Liver (tissue), 9 donors: ENCODE results near the gene SLC45A1. TPM values are rescaled to one million over a fixed set of nuclear protein-coding genes. Genes with fewer than 3 reads are reported as not detected.

Source experiments
- DNase-seq: peaks from one replicate; pipeline ENCODE4 v3.0.0-alpha.2; 2017; ENCODE audit warnings: low spot score
- H3K27ac ChIP-seq, 2 donors: one replicate each; pipeline ENCODE4 v1.7.0; 2013; ENCODE audit warnings: inconsistent platforms in 2 of 2, low read length in 2 of 2, control low read depth in 1 of 2, low read depth in 1 of 2, mild to moderate bottlenecking in 1 of 2
- H3K27me3 ChIP-seq, 4 donors: one replicate each; pipeline versions ENCODE4 v1.6.1 to v1.7.0; 2013; ENCODE audit warnings: low read length in 3 of 4, inconsistent platforms in 1 of 4, mild to moderate bottlenecking in 1 of 4, moderate library complexity in 1 of 4; ENCODE audit not compliant: control insufficient read depth in 4 of 4, insufficient read depth in 4 of 4
- H3K36me3 ChIP-seq, 4 donors: one replicate each; pipeline versions ENCODE4 v1.6.1 to v1.7.0; 2013; ENCODE audit warnings: low read length in 3 of 4, mild to moderate bottlenecking in 3 of 4, low read depth in 1 of 4, moderate library complexity in 1 of 4; ENCODE audit not compliant: control insufficient read depth in 4 of 4, insufficient read depth in 3 of 4
- H3K4me1 ChIP-seq, 4 donors: one replicate each; pipeline versions ENCODE4 v1.6.1 to v1.7.0; 2013; ENCODE audit warnings: low read length in 3 of 4, mild to moderate bottlenecking in 3 of 4, moderate library complexity in 1 of 4; ENCODE audit not compliant: control insufficient read depth in 4 of 4, insufficient read depth in 4 of 4
- H3K4me3 ChIP-seq, 3 donors: one replicate each; pipeline versions ENCODE4 v1.6.1 to v1.7.0; 2013; ENCODE audit warnings: low read length in 3 of 3, control low read depth in 1 of 3, low read depth in 1 of 3, mild to moderate bottlenecking in 1 of 3
- H3K9ac ChIP-seq, 2 donors: one replicate each; pipeline ENCODE4 v1.7.0; 2013; ENCODE audit warnings: low read length in 2 of 2, mild to moderate bottlenecking in 2 of 2, moderate library complexity in 2 of 2, control low read depth in 1 of 2, low read depth in 1 of 2
- H3K9me3 ChIP-seq, 4 donors: one replicate each; pipeline versions ENCODE4 v1.6.1 to v1.7.0; 2013; ENCODE audit warnings: low read length in 3 of 4; ENCODE audit not compliant: control insufficient read depth in 4 of 4
- ATF3 ChIP-seq: IDR thresholded peaks from 2 replicates; pipeline ENCODE4 v1.6.1; 2016; ENCODE audit warnings: antibody characterized with exemption
- CTCF ChIP-seq: fragments of 150-350 bp; IDR thresholded peaks from 2 replicates; pipeline ENCODE4 v1.5.1; 2017; ENCODE audit warnings: improper control_type of control experiment, low read depth, low read length; ENCODE audit not compliant: missing input control
- EGR1 ChIP-seq, 2 donors: IDR thresholded peaks; 2 replicates each; pipeline ENCODE4 v1.6.1; 2016 to 2018; ENCODE audit warnings: antibody characterized with exemption in 2 of 2, low read depth in 2 of 2
- FOXA1 ChIP-seq: IDR thresholded peaks from 2 replicates; pipeline ENCODE4 v1.6.1; 2016; ENCODE audit warnings: antibody characterized with exemption
- FOXA2 ChIP-seq: IDR thresholded peaks from 2 replicates; pipeline ENCODE4 v1.6.1; 2016; ENCODE audit warnings: antibody characterized with exemption
- GABPA ChIP-seq, 2 donors: IDR thresholded peaks in 1 of 2; conservative IDR thresholded peaks in 1 of 2; 2 replicates each; pipeline ENCODE4 v1.6.1; 2016; ENCODE audit warnings: antibody characterized with exemption in 2 of 2, mild to moderate bottlenecking in 1 of 2, moderate library complexity in 1 of 2
- HNF4A ChIP-seq, 2 donors: conservative IDR thresholded peaks; 2 replicates each; pipeline ENCODE4 v1.6.1; 2016; ENCODE audit warnings: antibody characterized with exemption in 2 of 2, mild to moderate bottlenecking in 2 of 2
- HNF4G ChIP-seq: IDR thresholded peaks from 2 replicates; pipeline ENCODE4 v1.6.1; 2016; ENCODE audit warnings: antibody characterized with exemption
- JUND ChIP-seq, 2 donors: IDR thresholded peaks; 2 replicates each; pipeline ENCODE4 v1.6.1; 2016; ENCODE audit warnings: antibody characterized with exemption in 2 of 2
- MAX ChIP-seq: IDR thresholded peaks from 2 replicates; pipeline ENCODE4 v1.6.1; 2016; ENCODE audit warnings: antibody characterized with exemption
- NR2F2 ChIP-seq: IDR thresholded peaks from 2 replicates; pipeline ENCODE4 v1.6.1; 2016; ENCODE audit warnings: antibody characterized with exemption
- RAD21 ChIP-seq, 2 donors: IDR thresholded peaks; 2 replicates each; pipeline ENCODE4 v1.6.1; 2016; ENCODE audit warnings: antibody characterized with exemption in 2 of 2, mild to moderate bottlenecking in 2 of 2
- REST ChIP-seq: IDR thresholded peaks from 2 replicates; pipeline ENCODE4 v1.6.1; 2016; ENCODE audit warnings: antibody characterized with exemption, mild to moderate bottlenecking
- RXRA ChIP-seq, 2 donors: IDR thresholded peaks; 2 replicates each; pipeline ENCODE4 v1.6.1; 2017 to 2018; ENCODE audit warnings: antibody characterized with exemption in 2 of 2, mild to moderate bottlenecking in 1 of 2
- SP1 ChIP-seq: IDR thresholded peaks from 2 replicates; pipeline ENCODE4 v1.6.1; 2018; ENCODE audit warnings: antibody characterized with exemption, mild to moderate bottlenecking
- ZBTB33 ChIP-seq: IDR thresholded peaks from 2 replicates; pipeline ENCODE4 v1.6.1; 2016; ENCODE audit warnings: antibody characterized with exemption
- WGBS: extraction: QIAGEN DNeasy Blood & Tissue Kit; methylation state at CpG from one replicate; pipeline ENCODE4 v1.1.7; 2013; 5-methylcytosine and 5-hydroxymethylcytosine counted together
- polyA plus RNA-seq, 2 donors: library from polyadenylated mRNA; stranded (reverse) in 1 of 2; unstranded in 1 of 2; fragments of 200-250 nt in 1 of 2; fragments of >200 nt in 1 of 2; fragmentation: Nextera tagmentation in 1 of 2; extraction: Ambion mirVana in 1 of 2; gene quantifications; one replicate each; pipeline versions ENCODE4 v1.2.1 to v1.2.3, GENCODE V29; 2013 to 2015
- total RNA-seq, 2 donors: library from RNA; depleted of rRNA; stranded (reverse); fragments of >200 nt; gene quantifications; one replicate each; pipeline ENCODE4 v1.2.3, GENCODE V29; 2014
- donor health status: healthy.
- donor health status: healthy.
- donor health status: healthy.
- donor health status: healthy.
- donor health status: healthy.

Gene SLC45A1
- total and polyA plus RNA-seq, 4 donors, result 0.08 to 0.29 (median 0.14) TPM; not detected in 1

GRCh38 chr1:8362701-8363101 lies 44.8 kb downstream of the SLC45A1 start:
- 95% methylated on average over 13 of the region's 13 CpGs for WGBS
- Histone ChIP-seq H3K27ac (no peak overlapping the region), H3K4me1 (peaks cover 13 to 39% (median 25%) of the 10 kb centered on the region in 4 donors), H3K27me3 (no peaks in the 10 kb centered on the region), H3K9me3 (no peaks in the 10 kb centered on the region), H3K36me3 (peaks cover 39 to 48% (median 45%) of the 10 kb centered on the region in 4 donors), H3K9ac (no peak overlapping the region), H3K4me3 (no peak overlapping the region)
- no peak for DNase-seq
- TF ChIP-seq HNF4G (no peak), RXRA (IDR thresholded peaks at IDR 0.05) (no peak), REST (no peak), CTCF (no peak), NR2F2 (no peak), ZBTB33 (no peak), FOXA2 (no peak), SP1 (no peak), GABPA (IDR thresholded peaks at IDR 0.05 in 1 of 2, conservative IDR thresholded peaks at IDR 0.05 in 1 of 2) (no peak), EGR1 (IDR thresholded peaks at IDR 0.05; ENCODE audit: low read depth in 2 of 2) (no peak), RAD21 (IDR thresholded peaks at IDR 0.05) (no peak), FOXA1 (no peak), ATF3 (no peak)

- DNase-seq, result no peak
- peaks cover 13 to 43% (median 30%) of the 10 kb centered on the region in 4 donors for H3K4me1 ChIP-seq
Observed at GRCh38 chr1:8363186-8363766, 45.4 kb downstream of the SLC45A1 start.

More at GRCh38 chr1:8363186-8363766, 45.4 kb downstream of the SLC45A1 start:
- H3K9ac ChIP-seq, result no peak overlapping the region
- no peak overlapping the region for H3K27ac ChIP-seq
- H3K27me3 ChIP-seq, result no peaks in the 10 kb centered on the region
- H3K9me3 ChIP-seq, result no peaks in the 10 kb centered on the region
- no peak overlapping the region for H3K4me3 ChIP-seq
- no peak for TF ChIP-seq GABPA (IDR thresholded peaks at IDR 0.05 in 1 of 2, conservative IDR thresholded peaks at IDR 0.05 in 1 of 2)
- no peak for TF ChIP-seq RAD21 (IDR thresholded peaks at IDR 0.05)
- TF ChIP-seq HNF4A (conservative IDR thresholded peaks at IDR 0.05), result no peak
- TF ChIP-seq NR2F2, result no peak
- TF ChIP-seq MAX, result no peak
- no peak for TF ChIP-seq HNF4G
- no peak for TF ChIP-seq JUND (IDR thresholded peaks at IDR 0.05)
- TF ChIP-seq FOXA1, result no peak
- TF ChIP-seq CTCF, result no peak
- WGBS, result 71% methylated on average over 8 of the region's 8 CpGs
- peaks cover 36 to 43% (median 40%) of the 10 kb centered on the region in 4 donors for H3K36me3 ChIP-seq
